ENCODE data around the gene LRCH4.

- TF ChIP-seq POLR2AphosphoS5 (IDR thresholded peaks at IDR 0.05; ENCODE audit: borderline replicate concordance, low read depth, low read length) = no peak
- no peak for TF ChIP-seq EZH2 (IDR thresholded peaks at IDR 0.05)
Measured at GRCh38 chr7:100620804-100621203, 34.9 kb upstream of the LRCH4 start.

All from SK-N-MC (cell line).